Measurements from ENCODE around the gene KCNQ1. TPM values are rescaled to one million over a fixed set of nuclear protein-coding genes. Genes with fewer than 3 reads are reported as not detected.
"Not testable (repeated sequence)": the region's sequence is repeated elsewhere in the genome, so short reads cannot be mapped to it uniquely, and the experiment has no call there.

The KCNQ1 gene
- total and polyA plus RNA-seq, 2 donors (not counting 3 experiments of a cell fraction or from before 2014, with no cell fraction given) = 0.07 to 0.09 TPM

GRCh38 chr11:2631161-2631560, 186.4 kb downstream of the KCNQ1 start:
- Histone ChIP-seq H3K9me1 (replicated peaks; ENCODE audit: control insufficient read depth, extremely low read depth, insufficient read depth, low read length) (no peaks in the 10 kb centered on the region), H2AFZ (ENCODE audit: low read depth, low read length) (no peak overlapping the region), H3K27me3 (ENCODE audit: control insufficient read depth in 2 of 2, insufficient read depth in 2 of 2, low read length in 2 of 2) (peaks cover 0 to under 1% of the 10 kb centered on the region in 2 experiments), H3K4me2 (ENCODE audit: insufficient read depth, low read length) (no peak overlapping the region), H3K4me3 (replicated peaks in 1 of 3; ENCODE audit: insufficient read depth in 1 of 3, low read depth in 1 of 3, low read length in 3 of 3) (no peak overlapping the region), H3K79me2 (ENCODE audit: control insufficient read depth, insufficient read depth, low read length) (no peaks in the 10 kb centered on the region), H3K27ac (ENCODE audit: insufficient read depth, low read depth, low read length) (no peak overlapping the region), H4K20me1 (replicated peaks; ENCODE audit: control insufficient read depth, extremely low read depth, insufficient read depth, low read length) (no peaks in the 10 kb centered on the region), H3K36me3 (ENCODE audit: control insufficient read depth in 2 of 2, extremely low read depth in 1 of 2, insufficient read depth in 2 of 2, low read length in 2 of 2) (no peaks in the 10 kb centered on the region), H3K9me3 (replicated peaks; ENCODE audit: control insufficient read depth, insufficient read depth, low read length) (peaks cover 3% of the 10 kb centered on the region), H3K9ac (replicated peaks; ENCODE audit: extremely low read depth, insufficient read depth, low read length) (no peak overlapping the region), H3K4me1 (ENCODE audit: control insufficient read depth, extremely low read depth, insufficient read depth, low read length) (no peaks in the 10 kb centered on the region)
- CTCF ChIA-PET = no interaction called here
- BruUV-seq (replicated peaks) = no TSS peak
- intact Hi-C loops (cut with micrococcal nuclease) (no loop called here), dilution Hi-C loops (cut with MboI; ENCODE audit: extremely low pct_ligation_motif_present, low sequenced_read_pairs) (no loop called here)
- TF ChIP-seq, protein P1, sequence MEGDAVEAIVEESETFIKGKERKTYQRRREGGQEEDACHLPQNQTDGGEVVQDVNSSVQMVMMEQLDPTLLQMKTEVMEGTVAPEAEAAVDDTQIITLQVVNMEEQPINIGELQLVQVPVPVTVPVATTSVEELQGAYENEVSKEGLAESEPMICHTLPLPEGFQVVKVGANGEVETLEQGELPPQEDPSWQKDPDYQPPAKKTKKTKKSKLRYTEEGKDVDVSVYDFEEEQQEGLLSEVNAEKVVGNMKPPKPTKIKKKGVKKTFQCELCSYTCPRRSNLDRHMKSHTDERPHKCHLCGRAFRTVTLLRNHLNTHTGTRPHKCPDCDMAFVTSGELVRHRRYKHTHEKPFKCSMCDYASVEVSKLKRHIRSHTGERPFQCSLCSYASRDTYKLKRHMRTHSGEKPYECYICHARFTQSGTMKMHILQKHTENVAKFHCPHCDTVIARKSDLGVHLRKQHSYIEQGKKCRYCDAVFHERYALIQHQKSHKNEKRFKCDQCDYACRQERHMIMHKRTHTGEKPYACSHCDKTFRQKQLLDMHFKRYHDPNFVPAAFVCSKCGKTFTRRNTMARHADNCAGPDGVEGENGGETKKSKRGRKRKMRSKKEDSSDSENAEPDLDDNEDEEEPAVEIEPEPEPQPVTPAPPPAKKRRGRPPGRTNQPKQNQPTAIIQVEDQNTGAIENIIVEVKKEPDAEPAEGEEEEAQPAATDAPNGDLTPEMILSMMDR (IDR thresholded peaks at IDR 0.05; ENCODE audit: extremely low read depth in 1 of 2, insufficient read depth in 1 of 2, low read depth in 1 of 2, low read length in 2 of 2) = no peak
- TF ChIP-seq JUN (IDR thresholded peaks at IDR 0.05; ENCODE audit: borderline replicate concordance, insufficient read depth, insufficient read length, low read depth) (no peak), EZH2 (IDR thresholded peaks at IDR 0.05; ENCODE audit: borderline replicate concordance, low read depth, low read length, severe bottlenecking) (no peak), POLR2AphosphoS5 (IDR thresholded peaks at IDR 0.05; ENCODE audit: insufficient read depth, low read depth, low read length) (no peak), GATA2 (IDR thresholded peaks at IDR 0.05; ENCODE audit: insufficient read depth, insufficient read length, low read depth, low read length) (no peak), FOS (IDR thresholded peaks at IDR 0.05; ENCODE audit: borderline replicate concordance, insufficient read depth, low read length) (no peak), POLR2A (IDR thresholded peaks at IDR 0.05; ENCODE audit: low read depth, low read length) (no peak)
- TF ChIP-seq, protein P2, sequence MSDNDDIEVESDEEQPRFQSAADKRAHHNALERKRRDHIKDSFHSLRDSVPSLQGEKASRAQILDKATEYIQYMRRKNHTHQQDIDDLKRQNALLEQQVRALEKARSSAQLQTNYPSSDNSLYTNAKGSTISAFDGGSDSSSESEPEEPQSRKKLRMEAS (IDR thresholded peaks at IDR 0.05; ENCODE audit: insufficient read depth, insufficient read length) = no peak
- FAIRE-seq (no peak), DNase-seq (ENCODE audit: low read depth, low spot score) (no peak)
- POLR2A ChIA-PET = no interaction called here

GRCh38 chr11:2639763-2640162, 195.0 kb downstream of the KCNQ1 start:
- FAIRE-seq; H4K20me1 ChIP-seq (replicated peaks; ENCODE audit: control insufficient read depth, extremely low read depth, insufficient read depth, low read length); intact Hi-C loops (cut with micrococcal nuclease); H3K4me1 ChIP-seq (ENCODE audit: control insufficient read depth, extremely low read depth, insufficient read depth, low read length); H2AFZ ChIP-seq (ENCODE audit: low read depth, low read length); dilution Hi-C loops (cut with MboI; ENCODE audit: extremely low pct_ligation_motif_present, low sequenced_read_pairs); BruUV-seq (replicated peaks); H3K9me1 ChIP-seq (replicated peaks; ENCODE audit: control insufficient read depth, extremely low read depth, insufficient read depth, low read length); DNase-seq (ENCODE audit: low read depth, low spot score); H3K27me3 ChIP-seq (ENCODE audit: control insufficient read depth in 2 of 2, insufficient read depth in 2 of 2, low read length in 2 of 2); H3K4me2 ChIP-seq (ENCODE audit: insufficient read depth, low read length); H3K9me3 ChIP-seq (replicated peaks; ENCODE audit: control insufficient read depth, insufficient read depth, low read length); H3K27ac ChIP-seq (ENCODE audit: insufficient read depth, low read depth, low read length); H3K4me3 ChIP-seq (replicated peaks in 1 of 3; ENCODE audit: insufficient read depth in 1 of 3, low read depth in 1 of 3, low read length in 3 of 3); H3K9ac ChIP-seq (replicated peaks; ENCODE audit: extremely low read depth, insufficient read depth, low read length); H3K36me3 ChIP-seq (ENCODE audit: control insufficient read depth in 2 of 2, extremely low read depth in 1 of 2, insufficient read depth in 2 of 2, low read length in 2 of 2); H3K79me2 ChIP-seq (ENCODE audit: control insufficient read depth, insufficient read depth, low read length); POLR2A ChIA-PET; CTCF ChIA-PET: not testable (repeated sequence)
